HepG2 (cell line): ENCODE data around the gene CBX2. TPM values are rescaled to one million over a fixed set of nuclear protein-coding genes. Genes with fewer than 3 reads are reported as not detected.

ENCODE experiments used
- ARID3A ChIP-seq: IDR thresholded peaks from 2 replicates; pipeline ENCODE4 v1.6.1; 2012; ENCODE audit warnings: low read depth, low read length, improper control_type of control experiment
- BRF2 ChIP-seq: sonication (generic); formaldehyde crosslinking; IDR thresholded peaks from 2 replicates; pipeline ENCODE4 v1.8.1; 2022; ENCODE audit warnings: mild to moderate bottlenecking, missing genetic modification reagents
- CBX2 ChIP-seq, 2 experiments: fragments of 200-600 bp in 1 of 2; sonication (generic); formaldehyde crosslinking in 1 of 2; IDR thresholded peaks; 2 replicates each; pipeline versions ENCODE4 v1.7.0 to v1.8.1; 2018 to 2022; ENCODE audit warnings: low read depth in 2 of 2, low read length in 1 of 2, mild to moderate bottlenecking in 1 of 2, missing genetic modification reagents in 1 of 2
- DDIT3 ChIP-seq: sonication (generic); formaldehyde crosslinking; IDR thresholded peaks from 2 replicates; pipeline ENCODE4 v1.4.0; 2020; ENCODE audit warnings: mild to moderate bottlenecking, missing genetic modification reagents
- DR1 ChIP-seq: sonication (generic); formaldehyde crosslinking; IDR thresholded peaks from 2 replicates; pipeline ENCODE4 v1.8.0; 2021; ENCODE audit warnings: mild to moderate bottlenecking, missing genetic modification reagents, inconsistent platforms
- EHMT2 ChIP-seq: fragments of 200-600 bp; sonication (generic); IDR thresholded peaks from 2 replicates; pipeline ENCODE4 v1.7.0; 2017; ENCODE audit warnings: antibody characterized with exemption, low read depth, low read length, borderline replicate concordance
- ESRRA ChIP-seq: sonication (generic); formaldehyde crosslinking; IDR thresholded peaks from 2 replicates; pipeline ENCODE4 v1.5.1; 2020; ENCODE audit warnings: mild to moderate bottlenecking, low read depth, missing genetic modification reagents
- HIC2 ChIP-seq: sonication (generic); formaldehyde crosslinking; IDR thresholded peaks from 2 replicates; pipeline ENCODE4 v1.9.0; 2022; ENCODE audit warnings: low read depth, missing genetic modification reagents
- HINFP ChIP-seq: sonication (generic); formaldehyde crosslinking; IDR thresholded peaks from 2 replicates; pipeline ENCODE4 v1.4.0; 2020; ENCODE audit warnings: low read depth, mild to moderate bottlenecking, missing genetic modification reagents
- KDM6A ChIP-seq: IDR thresholded peaks from 2 replicates; pipeline ENCODE4 v1.6.1; 2016; ENCODE audit warnings: low read depth
- KLF13 ChIP-seq: sonication (generic); formaldehyde crosslinking; IDR thresholded peaks from 2 replicates; pipeline ENCODE4 v1.4.0; 2020; ENCODE audit warnings: mild to moderate bottlenecking, missing genetic modification reagents
- SMYD3 ChIP-seq: sonication (generic); formaldehyde crosslinking; IDR thresholded peaks from 2 replicates; pipeline ENCODE4 v1.8.1; 2023; ENCODE audit warnings: mild to moderate bottlenecking, missing genetic modification reagents
- SRF ChIP-seq: IDR thresholded peaks from 2 replicates; pipeline ENCODE4 v1.6.1; 2011; ENCODE audit warnings: mild to moderate bottlenecking, low read depth, low read length, moderate library complexity
- TAF15 ChIP-seq: fragments of 200-400 bp; formaldehyde crosslinking; IDR thresholded peaks from one replicate; pipeline ENCODE4 v1.6.1; 2018; ENCODE audit warnings: mild to moderate bottlenecking, low read depth, low read length; ENCODE audit not compliant: poor library complexity, severe bottlenecking
- ZBTB3 ChIP-seq: sonication (generic); formaldehyde crosslinking; IDR thresholded peaks from 2 replicates; pipeline ENCODE4 v1.4.0; 2020; ENCODE audit warnings: low read depth, mild to moderate bottlenecking, moderate library complexity, missing genetic modification reagents, borderline replicate concordance
- ZBTB38 ChIP-seq: sonication (generic); formaldehyde crosslinking; IDR thresholded peaks from 2 replicates; pipeline ENCODE4 v1.5.1; 2020; ENCODE audit warnings: mild to moderate bottlenecking, missing genetic modification reagents
- ZHX1 ChIP-seq: sonication (generic); formaldehyde crosslinking; IDR thresholded peaks from 2 replicates; pipeline ENCODE4 v1.8.1; 2022; ENCODE audit warnings: low read depth, mild to moderate bottlenecking, missing genetic modification reagents
- ZNF720 ChIP-seq: sonication (generic); formaldehyde crosslinking; IDR thresholded peaks from 2 replicates; pipeline ENCODE4 v1.4.0; 2020; ENCODE audit warnings: missing genetic modification reagents
- ZSCAN12 ChIP-seq: sonication (generic); formaldehyde crosslinking; IDR thresholded peaks from 2 replicates; pipeline ENCODE4 v1.9.0; 2021; ENCODE audit warnings: mild to moderate bottlenecking, missing genetic modification reagents
- polyA plus RNA-seq, 8 experiments: library from polyadenylated mRNA; depleted of rRNA in 3 of 8; stranded (reverse) in 7 of 8; unstranded in 1 of 8; fragments of >200 nt; fragmentation: Illumina TruSeq in 4 of 8; extraction: Trizol in 4 of 8; gene quantifications; 2 replicates each; pipeline versions ENCODE4 v1.2.1 to v1.2.3, GENCODE V29; 2011 to 2016; ENCODE audit warnings: low read depth in 4 of 8, missing spikeins in 1 of 8, mixed read lengths in 1 of 8; ENCODE audit not compliant: insufficient read depth in 1 of 8
- total RNA-seq, 5 experiments: library from RNA; depleted of rRNA; stranded (reverse); fragments of >200 nt; fragmentation: Illumina TruSeq; extraction: Trizol; gene quantifications; 2 replicates each; pipeline ENCODE4 v1.2.3, GENCODE V29; 2016; ENCODE audit warnings: low read depth in 1 of 5

CBX2 gene
- total and polyA plus RNA-seq, 2 of the 13 experiments (the other 11 are each of a cell fraction or from before 2014, with no cell fraction given): 14.5 to 31.1 TPM

- TF ChIP-seq HINFP (CRISPR knock-in tag) (no peak), HIC2 (CRISPR knock-in tag) (no peak), BRF2 (CRISPR knock-in tag) (no peak), ZSCAN12 (no peak), KLF13 (CRISPR knock-in tag) (no peak), DR1 (CRISPR knock-in tag) (0 out of 2 replicates have a peak, but pooled peaks have one; percentile 38), EHMT2 (no peak), KDM6A (CRISPR knock-in tag) (no peak), ZBTB38 (CRISPR knock-in tag) (peak; percentile 25; the same call in 1 of the 2 replicates), ZBTB3 (CRISPR knock-in tag) (no peak), ARID3A (no peak), ZNF720 (no peak), ESRRA (no peak), DDIT3 (no peak), TAF15 (no peak), SRF (no peak), ZHX1 (CRISPR knock-in tag) (peak; percentile 33; the same call in 1 of the 2 replicates), CBX2 (IDR thresholded peaks at IDR 0.05; ENCODE audit: low read depth, low read length) (no peak), CBX2 (CRISPR knock-in tag; IDR thresholded peaks at IDR 0.05; ENCODE audit: low read depth) (no peak), SMYD3 (CRISPR knock-in tag) (peak; percentile 45; the same call in 1 of the 2 replicates)
Observed at GRCh38 chr17:79796763-79797491, 19.0 kb downstream of the CBX2 start, which contains the start of gene CBX8 (continued).
